ENCODE data around the gene COG4. TPM values are rescaled to one million over a fixed set of nuclear protein-coding genes. Genes with fewer than 3 reads are reported as not detected.
A peak's percentile ranks its signal among the peaks of the same experiment; 100 is the strongest.

COG4 gene
- total RNA-seq = 10 to 100 TPM; 44.2 to 46.7 TPM

- peaks cover 12 to 41% of the 10 kb centered on the region in 2 donors for H3K4me1 ChIP-seq (ENCODE audit: control insufficient read depth in 1 of 2, low read depth in 2 of 2)
- no peak for TF ChIP-seq CTCF (IDR thresholded peaks at IDR 0.05)
- peak within 1 kb of the TSS; percentile 81 to 86 for H3K27ac ChIP-seq
- peaks cover 7% of the 10 kb centered on the region for H3K36me3 ChIP-seq
- H3K4me3 ChIP-seq = peak within 1 kb of the TSS; percentile 78
- H3K27me3 ChIP-seq (replicated peaks; ENCODE audit: insufficient read depth) = no peaks in the 10 kb centered on the region
- peak; percentile 60 for DNase-seq (ENCODE audit: low spot score)
- H3K9me3 ChIP-seq = no peaks in the 10 kb centered on the region
- ATAC-seq (ENCODE audit: insufficient number of reproducible peaks, low FRiP score, low read depth) = peak; percentile 76
These were observed at the start of gene COG4 for GRCh38 chr16:70523076-70523742. COG4 (minus strand) TSS chr16:70523554; CDS start chr16:70523543, 11 bp downstream.

GRCh38 chr16:70572926-70573270, 49.5 kb upstream of the COG4 start:
- no peak for TF ChIP-seq CTCF (IDR thresholded peaks at IDR 0.05)

GRCh38 chr16:70572050-70572925, 48.9 kb upstream of the COG4 start:
- H3K9me3 ChIP-seq = no peaks in the 10 kb centered on the region
- H3K27ac ChIP-seq = peak overlapping the region; percentile 61 to 77
- H3K27me3 ChIP-seq (replicated peaks; ENCODE audit: insufficient read depth) = no peaks in the 10 kb centered on the region
- peaks cover 39 to 47% of the 10 kb centered on the region in 2 donors for H3K4me1 ChIP-seq (ENCODE audit: control insufficient read depth in 1 of 2, low read depth in 2 of 2)
- peaks cover 52% of the 10 kb centered on the region for H3K36me3 ChIP-seq
- H3K4me3 ChIP-seq = no peak overlapping the region
- TF ChIP-seq CTCF (IDR thresholded peaks at IDR 0.05) = no peak
- DNase-seq (ENCODE audit: low spot score) = no peak
- ATAC-seq (ENCODE audit: insufficient number of reproducible peaks, low FRiP score, low read depth) = no peak

More at GRCh38 chr16:70572926-70573270, 49.5 kb upstream of the COG4 start:
- Histone ChIP-seq H3K36me3 (peaks cover 46% of the 10 kb centered on the region), H3K9me3 (no peaks in the 10 kb centered on the region), H3K4me1 (ENCODE audit: control insufficient read depth in 1 of 2, low read depth in 2 of 2) (peaks cover 42 to 53% of the 10 kb centered on the region in 2 donors), H3K4me3 (no peak overlapping the region), H3K27ac (peak overlapping the region; percentile 61 to 77), H3K27me3 (replicated peaks; ENCODE audit: insufficient read depth) (no peaks in the 10 kb centered on the region)
- ATAC-seq (ENCODE audit: insufficient number of reproducible peaks, low FRiP score, low read depth) (no peak), DNase-seq (ENCODE audit: low spot score) (no peak)

GRCh38 chr16:70571623-70572022, 48.3 kb upstream of the COG4 start:
- Histone ChIP-seq H3K27ac (peak overlapping the region in 1 of 2 donors; percentile 61), H3K36me3 (peaks cover 59% of the 10 kb centered on the region), H3K4me3 (no peak overlapping the region), H3K4me1 (ENCODE audit: control insufficient read depth in 1 of 2, low read depth in 2 of 2) (peaks cover 33 to 41% of the 10 kb centered on the region in 2 donors), H3K9me3 (no peaks in the 10 kb centered on the region), H3K27me3 (replicated peaks; ENCODE audit: insufficient read depth) (no peaks in the 10 kb centered on the region)
- ATAC-seq (ENCODE audit: insufficient number of reproducible peaks, low FRiP score, low read depth) (no peak), DNase-seq (ENCODE audit: low spot score) (no peak)
- TF ChIP-seq CTCF (IDR thresholded peaks at IDR 0.05) = no peak

GRCh38 chr16:70570967-70571570, 47.7 kb upstream of the COG4 start:
- H3K4me3 ChIP-seq = no peak overlapping the region
- DNase-seq (ENCODE audit: low spot score) (no peak), ATAC-seq (ENCODE audit: insufficient number of reproducible peaks, low FRiP score, low read depth) (no peak)
- no peaks in the 10 kb centered on the region for H3K27me3 ChIP-seq (replicated peaks; ENCODE audit: insufficient read depth)
- no peak overlapping the region for H3K27ac ChIP-seq
- H3K4me1 ChIP-seq (ENCODE audit: control insufficient read depth in 1 of 2, low read depth in 2 of 2) = peaks cover 27 to 37% of the 10 kb centered on the region in 2 donors
- H3K36me3 ChIP-seq = peaks cover 64% of the 10 kb centered on the region
- no peak for TF ChIP-seq CTCF (IDR thresholded peaks at IDR 0.05)
- no peaks in the 10 kb centered on the region for H3K9me3 ChIP-seq
